Measurements from ENCODE around the gene TENT4A. TPM values are rescaled to one million over a fixed set of nuclear protein-coding genes. Genes with fewer than 3 reads are reported as not detected.

The TENT4A gene
- total and polyA plus RNA-seq, 2 of the 4 experiments (the other 2 are of a cell fraction) = 5.9 to 17.2 TPM

- Histone ChIP-seq H2AK9ac (replicated peaks; ENCODE audit: low read depth, low read length, poor library complexity) (no peak overlapping the region), H3K23ac (ENCODE audit: low read depth, low read length) (no peak overlapping the region), H3K36me3 (ENCODE audit: control insufficient read depth, insufficient read depth, low read length) (no peaks in the 10 kb centered on the region), H2AK5ac (ENCODE audit: low read depth, low read length) (no peak overlapping the region), H2BK5ac (ENCODE audit: low read depth, low read length, poor library complexity, severe bottlenecking) (no peak overlapping the region), H4K91ac (ENCODE audit: insufficient read depth, low read depth, low read length) (no peak overlapping the region), H3K18ac (ENCODE audit: low read depth, low read length) (no peak overlapping the region), H3K27ac (ENCODE audit: insufficient read depth, low read length) (no peak overlapping the region), H3K4me1 (ENCODE audit: control insufficient read depth, insufficient read depth, low read length) (no peaks in the 10 kb centered on the region), H2BK15ac (ENCODE audit: low read depth, low read length) (no peak overlapping the region), H4K8ac (ENCODE audit: low read depth in 2 of 2, low read length in 2 of 2) (no peak overlapping the region), H3K79me1 (ENCODE audit: low read depth in 1 of 2, low read length in 2 of 2) (no peaks in the 10 kb centered on the region), H3K4me2 (ENCODE audit: low read depth, low read length) (no peak overlapping the region), H3K14ac (replicated peaks; ENCODE audit: low read depth, low read length) (no peak overlapping the region), H3K9me1 (ENCODE audit: insufficient read depth, low read length) (no peaks in the 10 kb centered on the region), H2AFZ (replicated peaks; ENCODE audit: low read length, poor library complexity) (no peak overlapping the region), H3K27me3 (ENCODE audit: control insufficient read depth, insufficient read depth, low read length) (peaks cover 3% of the 10 kb centered on the region; the same call in 1 of the 2 replicates), H4K20me1 (ENCODE audit: insufficient read depth, low read length) (no peaks in the 10 kb centered on the region), H3K9me3 (ENCODE audit: control insufficient read depth, insufficient read depth, low read length) (no peaks in the 10 kb centered on the region), H3K56ac (ENCODE audit: extremely low read depth, insufficient read depth, low read length) (no peak overlapping the region), H4K5ac (ENCODE audit: low read depth, low read length) (no peak overlapping the region), H3K9ac (ENCODE audit: low read depth, low read length) (no peak overlapping the region), H2BK20ac (ENCODE audit: low read depth, low read length) (no peak overlapping the region), H3K4ac (ENCODE audit: low read depth, low read length) (no peak overlapping the region), H3K4me3 (ENCODE audit: insufficient read depth, low read depth, low read length) (no peak overlapping the region), H2BK120ac (ENCODE audit: low read depth, low read length) (no peak overlapping the region)
- in situ Hi-C loops (cut with MboI; ENCODE audit: low sequenced_read_pairs) (no loop called here), intact Hi-C loops (cut with micrococcal nuclease) (no loop called here), dilution Hi-C loops (cut with HindIII; ENCODE audit: low sequenced_read_pairs, unreplicated experiment) (no loop called here)
- 63% methylated on average over 5 of the region's 14 CpGs; no CpG with 5 or more reads in 1 of the 2 experiments for WGBS, 2 experiments (ENCODE audit: extremely low coverage in 2 of 2, insufficient read length in 1 of 2)
- no TSS peak for BruUV-seq (replicated peaks)
- ATAC-seq (ENCODE audit: low read depth) (no peak), DNase-seq (no peak)
- no peak for TF ChIP-seq CHD1 (IDR thresholded peaks at IDR 0.05; ENCODE audit: low read depth, low read length)
- no peak for TF ChIP-seq SMC3 (IDR thresholded peaks at IDR 0.05; ENCODE audit: low read depth, low read length)
- no peak for TF ChIP-seq MXI1 (IDR thresholded peaks at IDR 0.05; ENCODE audit: borderline replicate concordance, low read depth, low read length)
- TF ChIP-seq, protein P1, sequence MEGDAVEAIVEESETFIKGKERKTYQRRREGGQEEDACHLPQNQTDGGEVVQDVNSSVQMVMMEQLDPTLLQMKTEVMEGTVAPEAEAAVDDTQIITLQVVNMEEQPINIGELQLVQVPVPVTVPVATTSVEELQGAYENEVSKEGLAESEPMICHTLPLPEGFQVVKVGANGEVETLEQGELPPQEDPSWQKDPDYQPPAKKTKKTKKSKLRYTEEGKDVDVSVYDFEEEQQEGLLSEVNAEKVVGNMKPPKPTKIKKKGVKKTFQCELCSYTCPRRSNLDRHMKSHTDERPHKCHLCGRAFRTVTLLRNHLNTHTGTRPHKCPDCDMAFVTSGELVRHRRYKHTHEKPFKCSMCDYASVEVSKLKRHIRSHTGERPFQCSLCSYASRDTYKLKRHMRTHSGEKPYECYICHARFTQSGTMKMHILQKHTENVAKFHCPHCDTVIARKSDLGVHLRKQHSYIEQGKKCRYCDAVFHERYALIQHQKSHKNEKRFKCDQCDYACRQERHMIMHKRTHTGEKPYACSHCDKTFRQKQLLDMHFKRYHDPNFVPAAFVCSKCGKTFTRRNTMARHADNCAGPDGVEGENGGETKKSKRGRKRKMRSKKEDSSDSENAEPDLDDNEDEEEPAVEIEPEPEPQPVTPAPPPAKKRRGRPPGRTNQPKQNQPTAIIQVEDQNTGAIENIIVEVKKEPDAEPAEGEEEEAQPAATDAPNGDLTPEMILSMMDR (conservative IDR thresholded peaks at IDR 0.05; ENCODE audit: low read depth, low read length) = no peak
- TF ChIP-seq FOS (IDR thresholded peaks at IDR 0.05; ENCODE audit: low read depth, low read length) = no peak
- TF ChIP-seq RCOR1 (IDR thresholded peaks at IDR 0.05; ENCODE audit: insufficient replicate concordance, low read length) = no peak
- TF ChIP-seq RFX5 (IDR thresholded peaks at IDR 0.05; ENCODE audit: low read depth, low read length) = no peak
- TF ChIP-seq RAD21 (IDR thresholded peaks at IDR 0.05; ENCODE audit: low read length) = no peak
- no peak for TF ChIP-seq MAZ (IDR thresholded peaks at IDR 0.05; ENCODE audit: borderline replicate concordance, low read depth, low read length)
- CTCF ChIA-PET = no interaction called here
- POLR2A ChIA-PET (ENCODE audit: unreplicated experiment) = no interaction called here
These were observed 79.8 kb downstream of the TENT4A start for GRCh38 chr5:6792911-6793471.
